B cell (primary cell): ENCODE measurements around the gene PHETA2. TPM values are rescaled to one million over a fixed set of nuclear protein-coding genes. Genes with fewer than 3 reads are reported as not detected.

ENCODE experiments used
- ATAC-seq: fragments of 200-7000 bp; cut with Tn5 transposase; one replicate; pipeline ENCODE4 v1.10.0; 2021; ENCODE audit warnings: low read depth, mild to moderate bottlenecking, moderate number of reproducible peaks, moderate library complexity
- CTCF ChIA-PET: fragments of 350-600 bp; sonication (Branson Sonifier 250); formaldehyde crosslinking; loops from one replicate; lab custom pipeline; 2021; ENCODE audit warnings: antibody characterized with exemption, inconsistent platforms; lab: Charles Lee
- POLR2A ChIA-PET: fragments of 350-600 bp; sonication (Branson Sonifier 250); formaldehyde crosslinking; loops from one replicate; lab custom pipeline; 2021; ENCODE audit warnings: antibody characterized with exemption; lab: Charles Lee
- DNase-seq: peaks from one replicate; pipeline ENCODE4 v3.0.0; 2013
- H2AFZ ChIP-seq: 2 replicates; pipeline ENCODE4 v1.6.1; 2012; ENCODE audit warnings: mild to moderate bottlenecking, low read depth, low read length; ENCODE audit not compliant: insufficient read depth, poor library complexity, severe bottlenecking
- H3K27ac ChIP-seq, 2 donors: 1 replicate in 1 of 2; 2 replicates in 1 of 2; pipeline ENCODE4 v1.5.1; 2012 to 2013; ENCODE audit warnings: low read length in 2 of 2, mild to moderate bottlenecking in 2 of 2, moderate library complexity in 1 of 2
- H3K27me3 ChIP-seq, 4 experiments: fragments of 200-600 bp in 1 of 4; sonication (generic) in 1 of 4; replicated peaks in 1 of 4; 1 replicate in 2 of 4; 2 replicates in 2 of 4; pipeline versions ENCODE4 v1.6.1 to v1.7.0; 2013 to 2016; ENCODE audit warnings: low read length in 3 of 4, mild to moderate bottlenecking in 2 of 4, mixed read lengths in 1 of 4, moderate library complexity in 1 of 4; ENCODE audit not compliant: insufficient read depth in 4 of 4, control insufficient read depth in 3 of 4; ENCODE audit errors: control extremely low read depth in 1 of 4
- H3K36me3 ChIP-seq, 2 experiments: replicated peaks in 1 of 2; 1 replicate in 1 of 2; 2 replicates in 1 of 2; pipeline versions ENCODE4 v1.6.1 to v1.7.1; 2013; ENCODE audit warnings: low read length in 1 of 2; ENCODE audit not compliant: insufficient read depth in 2 of 2, control insufficient read depth in 1 of 2; ENCODE audit errors: control extremely low read depth in 1 of 2, extremely low read depth in 1 of 2
- H3K4me1 ChIP-seq, 2 donors: fragments of 200-600 bp in 1 of 2; sonication (generic) in 1 of 2; 1 replicate in 1 of 2; 2 replicates in 1 of 2; pipeline versions ENCODE4 v1.5.1 to v1.6.1; 2013 to 2017; ENCODE audit warnings: low read length in 2 of 2; ENCODE audit not compliant: control insufficient read depth in 2 of 2, insufficient read depth in 2 of 2
- H3K4me2 ChIP-seq: replicated peaks from 2 replicates; pipeline ENCODE3; 2012; ENCODE audit warnings: mild to moderate bottlenecking, low read depth, low read length; ENCODE audit not compliant: poor library complexity, severe bottlenecking
- H3K4me3 ChIP-seq, 5 experiments: fragments of 200-600 bp in 1 of 5; sonication (generic) in 1 of 5; 1 replicate in 3 of 5; 2 replicates in 2 of 5; pipeline versions ENCODE4 v1.5.1 to v1.7.0; 2011 to 2016; ENCODE audit warnings: low read length in 4 of 5, mild to moderate bottlenecking in 4 of 5, low read depth in 2 of 5, control low read depth in 1 of 5, moderate library complexity in 1 of 5; ENCODE audit not compliant: insufficient read depth in 1 of 5; ENCODE audit errors: control extremely low read depth in 1 of 5, extremely low read depth in 1 of 5
- H3K79me2 ChIP-seq: fragments of 200-600 bp; sonication (generic); one replicate; pipeline ENCODE4 v1.6.0; 2016; ENCODE audit warnings: low read length; ENCODE audit not compliant: control insufficient read depth, insufficient read depth
- H3K9ac ChIP-seq: fragments of 200-600 bp; sonication (generic); 2 replicates; pipeline ENCODE4 v1.6.1; 2017; ENCODE audit warnings: mild to moderate bottlenecking, low read length, moderate library complexity
- H3K9me3 ChIP-seq, 3 donors: one replicate each; pipeline versions ENCODE4 v1.6.1 to v1.7.1; 2013; ENCODE audit warnings: low read length in 2 of 3; ENCODE audit not compliant: control insufficient read depth in 2 of 3, insufficient read depth in 1 of 3; ENCODE audit errors: control extremely low read depth in 1 of 3
- H4K20me1 ChIP-seq: 2 replicates; pipeline ENCODE4 v1.6.0; 2012; ENCODE audit warnings: mild to moderate bottlenecking, low read length; ENCODE audit not compliant: insufficient read depth, control insufficient read depth, poor library complexity, severe bottlenecking
- H3K27ac Mint-ChIP-seq: one replicate; pipeline ENCODE4 v1.8.0; 2021; ENCODE audit warnings: mixed read lengths
- H3K27me3 Mint-ChIP-seq: one replicate; pipeline ENCODE4 v1.8.0; 2021; ENCODE audit warnings: mixed read lengths
- H3K4me1 Mint-ChIP-seq: one replicate; pipeline ENCODE4 v1.8.0; 2021; ENCODE audit warnings: mixed read lengths
- H3K4me3 Mint-ChIP-seq: one replicate; pipeline ENCODE4 v1.8.0; 2021; ENCODE audit warnings: mixed read lengths
- H3K9me3 Mint-ChIP-seq: one replicate; pipeline ENCODE4 v1.8.0; 2022; ENCODE audit warnings: mixed read lengths; ENCODE audit not compliant: insufficient read depth
- CTCF ChIP-seq: fragments of 200-600 bp; IDR thresholded peaks from one replicate; pipeline ENCODE4 v1.8.0; 2022; ENCODE audit warnings: antibody characterized with exemption, mild to moderate bottlenecking
- EZH2 ChIP-seq: IDR thresholded peaks from 2 replicates; pipeline ENCODE4 v1.6.1; 2012; ENCODE audit warnings: borderline replicate concordance, low read depth, mild to moderate bottlenecking, moderate library complexity, low read length; ENCODE audit not compliant: insufficient read depth, poor library complexity, severe bottlenecking
- WGBS: methylation state at CpG from one replicate; pipeline ENCODE4 v1.1.5; 2013; ENCODE audit warnings: missing lambda C conversion rate; ENCODE audit not compliant: insufficient coverage; 5-methylcytosine and 5-hydroxymethylcytosine counted together
- intact Hi-C: fragments of 100-400 bp; cut with micrococcal nuclease; formaldehyde crosslinking; loops from one replicate; pipeline ENCODE4 v1.10.0; 2022
- polyA plus RNA-seq: library from polyadenylated mRNA; depleted of rRNA; stranded (reverse); fragments of >200 nt; gene quantifications from 2 replicates; pipeline ENCODE4 v1.2.3, GENCODE V29; 2012
- total RNA-seq, 2 donors: library from RNA; stranded (reverse); fragments of 120-200 nt in 1 of 2; gene quantifications; 1 replicate in 1 of 2; 2 replicates in 1 of 2; pipeline versions ENCODE4 v1.2.3 to v1.2.4, GENCODE V29; 2013 to 2022

The PHETA2 gene
- total and polyA plus RNA-seq, 2 donors (not counting 1 experiment from before 2014, with no cell fraction given): 1.1 to 3.8 TPM

GRCh38 chr22:42033263-42034181, 40.5 kb upstream of the PHETA2 start:
- intact Hi-C loops: loop anchor here (5.0 kb wide), 1 partner anchor 39 kb away; the partner anchor contains the start of genes NAGA and PHETA2
- H3K27ac Mint-ChIP-seq: peak overlapping the region; percentile 20

More at GRCh38 chr22:42033263-42034181, 40.5 kb upstream of the PHETA2 start:
- Histone ChIP-seq H3K4me3 (no peak overlapping the region), H3K4me2 (no peak overlapping the region), H3K9me3 (peaks cover 0 to 21% (median 9%) of the 10 kb centered on the region in 3 donors), H4K20me1 (no peaks in the 10 kb centered on the region), H3K27me3 (no peaks in the 10 kb centered on the region), H3K79me2 (no peaks in the 10 kb centered on the region), H2AFZ (no peak overlapping the region), H3K4me1 (peaks cover 0 to 18% of the 10 kb centered on the region in 2 donors), H3K36me3 (peaks cover 0 to 2% of the 10 kb centered on the region in 2 experiments), H3K27ac (no peak overlapping the region), H3K9ac (no peak overlapping the region)
- Mint-ChIP-seq H3K9me3 (peaks cover 2% of the 10 kb centered on the region), H3K27me3 (no peaks in the 10 kb centered on the region), H3K4me3 (no peak overlapping the region), H3K4me1 (peaks cover 24% of the 10 kb centered on the region)
- ChIA-PET CTCF (interaction anchor here (0.6 kb wide), 1 partner anchor 83 kb away, joined by 5 read pairs; no protein-coding TSS in a partner anchor), POLR2A (interaction anchor here (0.6 to 1.0 kb wide), 2 partner anchors 35 to 56 kb away, joined by 3 read pairs; partner anchors contain the start of gene WBP2NL)
- ATAC-seq (no peak), DNase-seq (no peak)
- 100% methylated on average over 4 of the region's 5 CpGs for WGBS
- TF ChIP-seq EZH2 (no peak), CTCF (no peak)
